Astrocyte (in vitro differentiated cells and primary cell): ENCODE results near the gene DEFB125. TPM values are rescaled to one million over a fixed set of nuclear protein-coding genes. Genes with fewer than 3 reads are reported as not detected.

Source experiments
- DNase-seq: peaks from one replicate; pipeline ENCODE4 v3.0.0-alpha.2; 2010; ENCODE audit warnings: low read depth
- FAIRE-seq: peaks from 2 replicates; lab custom pipeline; 2011; peaks lifted over from hg19 to GRCh38; lab: Jason Lieb, UNC
- H2AFZ ChIP-seq: 2 replicates; pipeline ENCODE4 v1.6.0; 2012; ENCODE audit warnings: low read depth, low read length, inconsistent platforms
- H3K27ac ChIP-seq: 2 replicates; pipeline ENCODE4 v1.5.1; 2011; ENCODE audit warnings: low read depth, low read length, inconsistent platforms
- H3K27me3 ChIP-seq: 2 replicates; pipeline ENCODE4 v1.6.0; 2011; ENCODE audit warnings: low read length, inconsistent platforms; ENCODE audit not compliant: insufficient read depth
- H3K36me3 ChIP-seq: 2 replicates; pipeline ENCODE4 v1.5.1; 2011; ENCODE audit warnings: low read length, inconsistent platforms; ENCODE audit not compliant: insufficient read depth
- H3K4me1 ChIP-seq: 2 replicates; pipeline ENCODE4 v1.5.1; 2011; ENCODE audit warnings: low read length, inconsistent platforms; ENCODE audit not compliant: insufficient read depth
- H3K4me2 ChIP-seq: 2 replicates; pipeline ENCODE4 v1.6.0; 2012; ENCODE audit warnings: low read length, inconsistent platforms
- H3K4me3 ChIP-seq: 2 replicates; pipeline ENCODE4 v1.5.1; 2011; ENCODE audit warnings: low read depth, mild to moderate bottlenecking, low read length, inconsistent platforms; ENCODE audit not compliant: insufficient read depth
- H3K79me2 ChIP-seq: 2 replicates; pipeline ENCODE4 v1.6.0; 2012; ENCODE audit warnings: mild to moderate bottlenecking, low read length, inconsistent platforms; ENCODE audit not compliant: insufficient read depth
- H3K9ac ChIP-seq: 2 replicates; pipeline ENCODE4 v1.6.0; 2012; ENCODE audit warnings: mild to moderate bottlenecking, low read length, inconsistent platforms
- H3K9me3 ChIP-seq: 2 replicates; pipeline ENCODE4 v1.5.1; 2012; ENCODE audit warnings: low read depth, mild to moderate bottlenecking, low read length, inconsistent platforms; ENCODE audit not compliant: insufficient read depth
- H4K20me1 ChIP-seq: 2 replicates; pipeline ENCODE4 v1.6.0; 2012; ENCODE audit warnings: low read length, inconsistent platforms; ENCODE audit not compliant: insufficient read depth
- H3K27ac Mint-ChIP-seq: one replicate; pipeline ENCODE4 v1.8.0; 2021; ENCODE audit warnings: mild to moderate bottlenecking, mixed read lengths; ENCODE audit not compliant: unreplicated experiment
- H3K27me3 Mint-ChIP-seq: one replicate; pipeline ENCODE4 v1.8.0; 2021; ENCODE audit warnings: low read depth, mixed read lengths; ENCODE audit not compliant: unreplicated experiment
- H3K36me3 Mint-ChIP-seq: one replicate; pipeline ENCODE4 v1.8.0; 2021; ENCODE audit warnings: low read depth, mixed read lengths; ENCODE audit not compliant: unreplicated experiment
- H3K4me1 Mint-ChIP-seq: one replicate; pipeline ENCODE4 v1.8.0; 2021; ENCODE audit warnings: low read depth, mixed read lengths; ENCODE audit not compliant: unreplicated experiment
- H3K4me3 Mint-ChIP-seq: one replicate; pipeline ENCODE4 v1.8.0; 2021; ENCODE audit warnings: mild to moderate bottlenecking, moderate library complexity, mixed read lengths; ENCODE audit not compliant: unreplicated experiment
- H3K9me3 Mint-ChIP-seq: one replicate; pipeline ENCODE4 v1.8.0; 2021; ENCODE audit warnings: mild to moderate bottlenecking, mixed read lengths; ENCODE audit not compliant: unreplicated experiment
- EZH2 ChIP-seq: IDR thresholded peaks from 2 replicates; pipeline ENCODE4 v1.6.1; 2012; ENCODE audit warnings: mild to moderate bottlenecking, low read length, inconsistent platforms; ENCODE audit not compliant: insufficient read depth
- total RNA-seq: library from RNA; stranded (reverse); gene quantifications from 2 replicates; pipeline ENCODE4 v1.2.1, GENCODE V29; 2021
- TF ChIP-seq, protein P1 (sequence below): IDR thresholded peaks from 2 replicates; pipeline ENCODE4 v1.5.1; 2011; ENCODE audit warnings: low read depth, mild to moderate bottlenecking, inconsistent platforms, low read length, moderate library complexity; ENCODE audit not compliant: insufficient read depth

DEFB125 gene
- total RNA-seq, 1 donor from 2014 or later: not detected

DNA sequence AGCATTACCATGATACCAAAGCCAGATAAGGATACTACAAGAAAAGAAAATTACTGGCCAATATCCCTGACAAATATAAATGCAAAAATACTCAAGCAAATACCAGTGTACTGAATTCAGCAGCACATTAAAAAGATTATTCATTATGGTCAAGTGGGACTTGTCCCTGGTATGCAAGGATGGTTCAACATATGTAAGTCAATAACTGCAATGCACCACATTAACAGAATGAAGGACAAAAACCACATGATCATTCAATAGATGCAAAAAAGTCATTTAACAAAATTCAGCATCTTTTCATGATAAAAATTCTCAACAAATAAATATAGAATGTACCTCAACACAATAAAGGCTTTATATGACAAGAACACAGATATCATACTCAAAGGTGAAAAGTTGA lies 9.1 kb upstream of the DEFB125 start:
- TF ChIP-seq, protein P1, sequence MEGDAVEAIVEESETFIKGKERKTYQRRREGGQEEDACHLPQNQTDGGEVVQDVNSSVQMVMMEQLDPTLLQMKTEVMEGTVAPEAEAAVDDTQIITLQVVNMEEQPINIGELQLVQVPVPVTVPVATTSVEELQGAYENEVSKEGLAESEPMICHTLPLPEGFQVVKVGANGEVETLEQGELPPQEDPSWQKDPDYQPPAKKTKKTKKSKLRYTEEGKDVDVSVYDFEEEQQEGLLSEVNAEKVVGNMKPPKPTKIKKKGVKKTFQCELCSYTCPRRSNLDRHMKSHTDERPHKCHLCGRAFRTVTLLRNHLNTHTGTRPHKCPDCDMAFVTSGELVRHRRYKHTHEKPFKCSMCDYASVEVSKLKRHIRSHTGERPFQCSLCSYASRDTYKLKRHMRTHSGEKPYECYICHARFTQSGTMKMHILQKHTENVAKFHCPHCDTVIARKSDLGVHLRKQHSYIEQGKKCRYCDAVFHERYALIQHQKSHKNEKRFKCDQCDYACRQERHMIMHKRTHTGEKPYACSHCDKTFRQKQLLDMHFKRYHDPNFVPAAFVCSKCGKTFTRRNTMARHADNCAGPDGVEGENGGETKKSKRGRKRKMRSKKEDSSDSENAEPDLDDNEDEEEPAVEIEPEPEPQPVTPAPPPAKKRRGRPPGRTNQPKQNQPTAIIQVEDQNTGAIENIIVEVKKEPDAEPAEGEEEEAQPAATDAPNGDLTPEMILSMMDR: no peak
- no peak for TF ChIP-seq EZH2
- H3K27me3 ChIP-seq: no peaks in the 10 kb centered on the region
- H3K9me3 Mint-ChIP-seq: peaks cover 3% of the 10 kb centered on the region

GRCh38 chr20:79565-79964 lies 7.9 kb upstream of the DEFB125 start:
- no peaks in the 10 kb centered on the region for H3K27me3 ChIP-seq
- no peaks in the 10 kb centered on the region for H3K79me2 ChIP-seq
- Mint-ChIP-seq H3K36me3 (peaks cover 2% of the 10 kb centered on the region), H3K4me1 (no peaks in the 10 kb centered on the region), H3K9me3 (peaks cover 3% of the 10 kb centered on the region), H3K27me3 (peaks cover 35% of the 10 kb centered on the region), H3K27ac (no peak overlapping the region), H3K4me3 (no peak overlapping the region)
- no peak overlapping the region for H3K4me2 ChIP-seq
- no peaks in the 10 kb centered on the region for H4K20me1 ChIP-seq
- H3K9me3 ChIP-seq: peaks cover 4% of the 10 kb centered on the region
- TF ChIP-seq, protein P1: no peak
- no peak for TF ChIP-seq EZH2
- no peak overlapping the region for H3K4me3 ChIP-seq
- H3K36me3 ChIP-seq: no peaks in the 10 kb centered on the region
- no peak overlapping the region for H3K27ac ChIP-seq
- H3K4me1 ChIP-seq: no peaks in the 10 kb centered on the region
- no peak overlapping the region for H2AFZ ChIP-seq
- no peak for DNase-seq
- no peak for FAIRE-seq
- H3K9ac ChIP-seq: no peak overlapping the region

More for the DNA sequence above, 9.1 kb upstream of the DEFB125 start:
- no peak overlapping the region for H3K4me3 Mint-ChIP-seq
- H3K4me1 Mint-ChIP-seq: no peaks in the 10 kb centered on the region
- Histone ChIP-seq H3K79me2 (no peaks in the 10 kb centered on the region), H2AFZ (no peak overlapping the region), H3K4me2 (no peak overlapping the region), H3K4me1 (no peaks in the 10 kb centered on the region), H3K27ac (no peak overlapping the region), H3K36me3 (no peaks in the 10 kb centered on the region), H3K9ac (no peak overlapping the region), H4K20me1 (no peaks in the 10 kb centered on the region), H3K4me3 (no peak overlapping the region), H3K9me3 (peaks cover 4% of the 10 kb centered on the region)
- peaks cover 33% of the 10 kb centered on the region for H3K27me3 Mint-ChIP-seq
- H3K36me3 Mint-ChIP-seq: peaks cover 2% of the 10 kb centered on the region
- no peak for FAIRE-seq
- no peak overlapping the region for H3K27ac Mint-ChIP-seq
- no peak for DNase-seq

DNA sequence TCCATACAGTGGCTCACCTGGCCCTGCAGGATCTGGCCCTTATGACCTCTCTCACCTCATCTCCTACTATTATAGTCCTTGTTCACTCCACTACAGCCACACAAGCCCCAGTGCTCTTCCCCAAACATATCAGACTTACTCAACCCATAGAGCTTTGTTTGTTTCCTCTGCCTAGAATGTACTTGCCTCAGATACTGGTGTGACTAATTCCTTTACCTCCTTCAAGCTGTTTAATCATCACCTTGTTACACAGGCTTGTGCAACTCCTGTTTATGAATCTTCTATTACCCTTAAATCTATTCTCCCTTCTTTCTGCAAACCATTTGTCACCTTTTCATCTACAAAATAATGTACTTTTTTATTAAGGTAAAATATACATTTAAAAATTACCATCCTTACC lies 3.2 kb downstream of the DEFB125 start:
- Mint-ChIP-seq H3K27ac (no peak overlapping the region), H3K4me1 (no peaks in the 10 kb centered on the region), H3K36me3 (no peaks in the 10 kb centered on the region), H3K4me3 (no peak overlapping the region), H3K9me3 (peaks cover 15% of the 10 kb centered on the region), H3K27me3 (peaks cover 27% of the 10 kb centered on the region)
- Histone ChIP-seq H3K36me3 (no peaks in the 10 kb centered on the region), H3K79me2 (no peaks in the 10 kb centered on the region), H3K9me3 (peaks cover 3% of the 10 kb centered on the region), H4K20me1 (no peaks in the 10 kb centered on the region), H3K4me2 (no peak overlapping the region), H2AFZ (no peak overlapping the region), H3K4me3 (no peak overlapping the region), H3K4me1 (no peaks in the 10 kb centered on the region), H3K9ac (no peak overlapping the region), H3K27me3 (no peaks in the 10 kb centered on the region), H3K27ac (no peak overlapping the region)
- no peak for TF ChIP-seq EZH2
- TF ChIP-seq, protein P1: no peak
- no peak for DNase-seq
- FAIRE-seq: no peak
